T-helper 2 cell treated with Interferon-gamma antibody and Interleukin-4, amounts not matched to agents 100 ng/mL and 5 ng/mL, for 36 hours (primary cell): ENCODE measurements around the gene PRR23C. TPM values are rescaled to one million over a fixed set of nuclear protein-coding genes. Genes with fewer than 3 reads are reported as not detected.
"Not testable (repeated sequence)": the region's sequence is repeated elsewhere in the genome, so short reads cannot be mapped to it uniquely, and the experiment has no call there.

Source experiments
- intact Hi-C: fragments of 100-400 bp; cut with micrococcal nuclease; formaldehyde crosslinking; loops from one replicate; pipeline ENCODE4 v1.15.1; 2023
- total RNA-seq: library from RNA; stranded (reverse); gene quantifications from 2 replicates; pipeline ENCODE4 v1.2.3, GENCODE V29; 2022

PRR23C gene
- not detected in 2 replicates for total RNA-seq

DNA sequence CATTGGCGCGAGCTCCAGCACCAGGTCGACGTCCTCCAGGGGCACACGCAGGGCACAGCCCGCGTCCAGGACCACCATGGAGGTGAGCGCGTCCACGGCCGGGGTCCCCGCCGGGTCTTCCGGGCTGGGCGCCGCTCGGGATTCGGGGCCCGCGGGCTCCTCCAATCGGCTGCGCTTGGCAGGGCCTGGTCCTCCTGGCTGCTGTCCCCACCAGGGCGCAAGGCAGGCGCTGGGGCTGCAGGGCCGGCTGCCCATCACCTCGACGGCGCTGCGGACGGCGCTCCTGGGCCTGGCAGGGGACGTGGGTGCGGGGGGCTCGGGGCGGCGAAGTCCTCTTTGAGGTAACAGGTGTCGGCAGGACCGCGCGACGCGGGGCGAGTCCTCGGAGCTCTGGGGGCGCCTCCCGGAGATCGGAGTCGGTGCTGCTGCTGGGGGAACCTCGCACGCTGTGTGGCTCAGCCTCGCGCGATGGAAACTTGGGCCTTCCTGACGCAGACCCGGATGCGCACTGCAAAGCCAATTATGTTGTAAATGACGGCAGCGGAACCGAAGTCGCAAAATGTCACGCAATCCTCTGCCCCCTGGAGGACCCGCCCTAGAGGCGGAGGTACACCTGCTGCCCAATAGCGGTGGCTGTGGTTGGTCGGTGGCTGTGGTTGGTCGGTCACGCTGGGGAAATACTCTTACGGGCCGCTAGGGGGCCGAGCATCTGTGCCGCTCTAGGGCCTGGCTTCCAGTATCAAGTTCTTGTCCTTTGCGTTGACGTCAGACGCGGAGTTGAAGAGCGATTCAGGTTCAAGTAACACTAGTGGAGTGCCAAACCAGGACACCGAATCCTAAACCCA is at the start of gene PRR23C:
Gene PRR23C (minus strand): TSS at position 527 of the 845 bp plus-strand sequence. CDS start 272 bp downstream, at position 255.
- intact Hi-C loops = no loop called here

DNA sequence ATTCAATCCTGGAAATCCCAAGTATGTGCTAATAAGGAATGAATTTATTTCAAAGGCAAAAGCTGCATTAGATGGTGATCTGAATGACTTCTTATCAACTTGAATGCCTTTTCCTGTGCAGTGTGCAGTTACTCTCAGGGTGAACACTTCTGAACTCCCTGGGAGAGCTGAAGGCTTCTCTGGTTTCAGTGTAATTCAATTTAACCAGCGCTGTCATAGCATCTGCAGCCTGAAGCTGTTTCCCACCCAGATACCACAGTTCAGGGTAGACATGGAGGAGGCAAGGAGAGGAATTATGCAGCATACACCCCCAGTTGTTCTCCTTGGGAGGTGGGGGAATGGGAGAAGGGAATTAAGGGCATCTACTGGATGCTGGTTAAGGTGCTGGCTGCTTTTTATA is 49.1 kb upstream of the PRR23C start:
- intact Hi-C loops = no loop called here

DNA sequence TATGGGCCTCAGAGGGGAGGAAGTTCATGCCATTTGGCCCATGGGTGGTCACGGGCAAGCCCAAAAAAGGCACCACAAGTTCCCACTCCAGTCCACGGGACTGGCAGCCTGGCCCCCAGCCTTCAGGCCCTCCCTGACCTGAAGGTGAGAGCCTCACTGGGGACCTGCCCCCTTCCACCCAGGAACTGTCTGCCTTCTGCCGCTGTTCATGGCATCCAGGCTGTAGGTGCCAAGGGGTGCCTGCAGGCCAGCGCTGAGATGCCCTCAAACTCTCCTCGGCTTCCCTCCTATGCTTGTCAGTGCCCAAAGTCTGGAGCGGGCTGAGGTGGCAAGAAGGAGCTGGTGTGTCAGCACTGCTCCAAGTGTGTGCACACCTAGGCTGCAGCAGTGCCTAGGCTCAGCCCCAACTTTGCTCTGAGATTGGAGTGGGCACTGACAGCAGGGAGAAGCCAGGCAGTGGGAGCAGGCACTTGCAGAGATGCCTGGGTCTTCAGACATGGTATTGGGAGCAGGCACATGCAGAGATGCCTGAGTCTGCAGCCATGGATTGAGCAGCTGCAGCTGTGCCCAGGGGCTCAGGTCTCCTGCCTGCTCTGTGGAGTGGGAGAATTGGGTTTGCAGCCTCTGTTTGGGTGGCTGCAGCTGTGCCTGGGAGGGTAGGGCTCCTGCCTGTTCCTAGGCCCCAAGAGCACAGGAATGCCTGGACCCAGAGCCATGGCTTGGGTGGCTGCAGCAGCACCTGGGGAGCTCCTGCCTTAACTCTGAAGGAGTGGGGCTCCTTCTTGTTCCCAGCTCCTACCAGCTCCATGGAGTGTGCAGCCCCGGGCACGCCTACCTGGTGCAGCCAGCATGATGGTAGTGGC is 44.0 kb upstream of the PRR23C start:
- intact Hi-C loops = no loop called here

DNA sequence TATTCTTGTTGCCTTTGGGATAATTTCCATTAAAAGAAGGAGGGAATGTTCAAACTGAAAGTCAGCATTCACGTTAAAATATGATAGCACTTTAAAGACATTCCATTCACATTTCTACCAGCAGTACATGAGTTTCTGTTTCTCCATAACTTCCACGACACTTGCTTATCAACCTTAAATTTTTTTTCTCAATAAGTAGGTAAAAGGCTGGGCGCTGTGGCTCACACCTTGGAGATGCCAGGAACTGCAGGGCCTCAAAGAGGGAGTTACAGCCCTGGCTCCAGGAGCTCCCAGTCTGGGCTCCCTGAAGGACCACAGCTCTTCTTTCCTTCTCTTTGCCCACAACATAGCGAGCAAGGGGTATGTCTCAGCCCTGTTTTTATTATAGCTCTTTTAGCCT is 42.9 kb upstream of the PRR23C start:
- intact Hi-C loops = no loop called here

DNA sequence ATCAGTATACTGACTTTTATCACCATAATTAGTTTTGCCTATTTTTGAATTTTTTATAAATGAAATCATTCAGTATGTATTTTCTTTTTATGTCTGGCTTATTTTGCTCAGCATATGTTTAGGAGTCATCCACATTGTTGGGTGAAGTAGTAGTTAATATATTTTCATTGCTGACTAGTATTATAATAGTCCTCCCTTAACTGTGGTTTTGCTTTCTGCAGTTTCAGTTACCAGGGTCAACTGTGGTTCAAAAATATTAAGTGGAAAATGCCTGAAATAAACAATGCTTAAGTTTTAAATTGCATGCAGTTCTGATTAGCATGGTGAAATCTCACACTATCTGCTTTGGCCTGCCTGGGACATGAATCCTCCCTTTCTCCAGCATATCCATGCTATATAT is 39.5 kb upstream of the PRR23C start:
- intact Hi-C loops = no loop called here

DNA sequence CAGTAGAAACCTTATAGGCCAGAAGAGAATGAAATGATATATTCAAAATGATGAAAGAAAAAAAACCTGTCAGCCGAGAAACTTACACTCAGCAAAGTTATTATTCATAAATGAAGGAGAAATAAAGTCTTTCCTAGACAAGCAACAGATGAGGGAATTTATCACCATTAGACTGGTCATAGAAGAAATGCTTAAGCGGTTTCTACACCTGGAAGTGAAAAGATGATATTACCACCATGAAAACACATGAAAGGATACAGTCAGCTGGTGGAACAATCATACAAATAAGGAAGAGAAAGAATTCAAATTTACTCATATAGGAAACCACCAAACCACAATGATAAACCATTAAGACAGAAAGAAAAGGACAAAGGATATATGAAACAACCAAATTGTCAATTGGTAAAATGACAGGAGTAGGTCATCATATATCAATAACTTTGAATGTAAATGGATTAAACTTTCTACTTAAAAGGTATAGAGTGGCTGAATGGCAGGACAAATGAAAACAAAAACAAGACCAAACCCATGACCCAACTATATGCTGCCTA is 29.9 kb upstream of the PRR23C start:
- intact Hi-C loops = no loop called here

DNA sequence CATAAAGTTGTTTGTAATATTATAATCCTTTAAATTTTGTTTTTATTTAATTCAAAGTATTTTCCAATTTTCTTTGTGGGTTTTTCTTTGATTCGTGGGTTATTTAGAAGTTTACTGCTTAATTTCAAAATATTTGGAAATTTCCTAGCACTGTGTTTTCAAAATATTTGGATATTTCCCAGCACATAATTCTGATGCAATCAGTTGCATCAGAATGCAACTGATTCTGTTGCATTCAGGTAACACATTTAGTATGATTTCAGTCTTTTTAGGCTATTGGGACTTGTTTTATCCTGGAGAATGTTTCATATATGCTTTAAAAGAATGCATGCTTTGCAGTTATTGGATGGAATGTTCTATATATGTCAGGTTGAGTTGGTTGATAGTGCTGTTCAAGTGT is 18.2 kb upstream of the PRR23C start:
- intact Hi-C loops = no loop called here

DNA sequence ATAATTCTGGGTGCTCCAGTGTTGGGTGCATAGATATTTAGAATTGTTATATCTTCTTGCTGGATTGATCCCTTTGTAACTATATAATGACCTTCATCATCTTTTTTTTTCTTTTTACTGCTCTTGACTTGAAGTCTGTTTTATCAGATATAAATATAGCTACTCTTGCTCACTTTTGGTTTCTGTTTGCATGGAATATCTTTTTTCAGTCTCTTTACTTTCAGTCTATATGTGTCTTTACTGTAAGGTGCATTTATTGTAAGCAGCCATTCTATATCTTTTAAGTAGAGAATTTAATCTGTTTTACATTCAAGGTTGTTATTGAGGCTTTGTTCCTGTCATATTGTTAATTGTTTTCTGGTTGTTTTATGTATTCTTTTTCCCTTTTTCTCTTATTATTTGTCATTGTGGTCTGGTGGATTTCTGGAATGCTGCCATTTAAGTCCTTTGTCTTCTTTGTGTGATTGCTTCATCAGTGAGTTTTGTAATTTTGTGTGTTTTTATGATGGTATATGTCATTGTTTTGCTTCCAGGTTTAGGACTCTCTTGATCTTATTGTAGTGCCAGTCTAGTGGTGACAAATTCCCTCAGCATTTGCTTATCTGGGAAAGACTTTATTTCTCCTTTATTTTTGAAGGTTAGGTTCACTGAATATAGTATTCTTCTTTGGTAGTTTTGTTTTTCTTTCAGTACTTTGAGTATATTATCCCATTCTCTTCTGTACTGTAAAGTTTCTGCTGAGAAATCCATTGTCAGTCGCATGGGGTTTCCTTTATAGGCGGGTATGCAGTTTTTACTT is 8.3 kb upstream of the PRR23C start:
- intact Hi-C loops = no loop called here

DNA sequence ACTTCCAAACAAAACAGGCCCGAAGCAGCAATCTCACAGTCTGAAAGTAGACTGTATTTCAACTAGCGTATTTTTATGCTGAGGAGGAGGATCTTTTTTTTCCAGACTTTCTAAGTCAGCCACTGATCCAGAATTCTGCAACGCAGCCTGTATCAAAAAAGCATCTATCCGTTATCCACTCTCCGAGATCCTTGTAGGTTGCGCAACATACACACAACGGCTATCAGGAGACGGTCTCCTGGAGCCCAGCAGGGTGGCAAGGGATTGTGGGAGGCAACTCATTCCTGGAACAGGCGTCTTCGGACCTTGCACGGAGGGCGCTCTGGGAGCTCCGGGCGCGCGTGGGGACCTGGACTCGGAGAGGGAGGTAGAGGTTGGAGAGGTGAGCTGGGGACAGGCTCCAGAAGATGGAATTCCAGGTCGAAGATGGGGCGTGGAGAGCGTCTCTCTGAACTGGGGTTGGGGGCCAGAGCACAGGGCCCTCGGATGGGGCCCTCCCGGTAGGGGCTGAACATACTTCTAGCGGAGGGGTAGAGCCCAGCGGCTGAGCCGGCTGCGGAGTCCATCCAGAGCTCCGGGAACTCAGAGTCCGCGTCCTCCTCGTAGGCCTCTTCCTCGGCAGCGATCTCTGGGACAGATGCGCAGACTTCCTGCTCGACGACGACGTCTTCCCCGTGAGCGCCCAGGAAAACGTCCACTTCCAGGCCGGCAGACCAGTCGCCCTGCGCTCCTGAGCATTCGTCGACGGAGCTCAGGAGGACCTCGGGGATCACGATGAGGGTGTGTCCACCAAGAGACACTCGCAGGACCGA is 932 bp downstream of the PRR23C start:
- intact Hi-C loops = no loop called here

DNA sequence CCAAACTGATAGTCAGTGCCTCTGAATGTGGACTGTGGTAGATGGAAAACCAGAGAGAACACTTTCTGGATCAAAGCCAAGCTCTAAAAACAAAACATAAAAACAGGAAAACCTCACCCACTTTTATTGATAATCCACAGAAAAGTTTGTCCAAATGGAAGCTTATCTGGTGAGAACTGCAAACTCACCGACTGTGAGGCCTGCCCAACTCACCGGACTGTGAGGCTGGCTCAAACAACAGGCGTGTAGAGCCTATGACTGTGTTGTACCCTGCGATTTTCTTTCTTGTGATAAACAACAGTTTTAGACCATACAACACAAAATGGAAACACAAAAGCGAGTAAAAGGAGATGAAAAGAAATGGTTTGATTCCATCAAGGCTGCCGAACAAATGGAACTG is 7.2 kb downstream of the PRR23C start:
- intact Hi-C loops = no loop called here

DNA sequence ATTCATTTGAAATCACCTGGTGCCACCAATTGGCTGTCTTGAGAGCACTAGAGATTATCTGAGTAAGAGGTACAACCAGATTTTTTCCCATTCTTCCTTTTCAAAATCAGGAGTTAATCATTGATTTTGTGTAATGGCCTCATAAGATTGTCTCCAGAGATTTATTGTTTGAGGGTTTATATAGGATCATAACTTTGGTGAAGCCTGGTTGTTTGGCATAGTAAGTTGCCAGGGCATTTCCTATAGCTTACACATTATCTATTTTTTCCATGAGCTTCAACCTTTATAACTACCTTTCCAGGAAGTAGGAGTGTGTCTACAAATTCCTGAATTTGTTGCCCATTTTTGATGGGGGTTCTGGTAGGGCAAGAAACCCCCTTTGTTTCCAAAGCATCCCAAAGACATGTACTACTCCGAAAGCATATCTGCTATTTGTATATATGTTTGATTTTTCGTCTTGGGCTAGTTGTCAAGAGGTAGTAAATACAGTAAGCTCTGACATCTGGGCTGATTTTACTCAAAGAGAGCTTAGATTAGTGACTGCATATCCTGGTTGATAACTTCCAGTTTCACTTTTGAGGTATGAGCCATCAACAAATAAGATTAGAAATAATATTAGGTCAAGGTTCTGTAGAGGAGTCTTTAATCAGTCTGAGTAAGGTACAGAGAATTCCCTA is 12.2 kb downstream of the PRR23C start:
- intact Hi-C loops = no loop called here

DNA sequence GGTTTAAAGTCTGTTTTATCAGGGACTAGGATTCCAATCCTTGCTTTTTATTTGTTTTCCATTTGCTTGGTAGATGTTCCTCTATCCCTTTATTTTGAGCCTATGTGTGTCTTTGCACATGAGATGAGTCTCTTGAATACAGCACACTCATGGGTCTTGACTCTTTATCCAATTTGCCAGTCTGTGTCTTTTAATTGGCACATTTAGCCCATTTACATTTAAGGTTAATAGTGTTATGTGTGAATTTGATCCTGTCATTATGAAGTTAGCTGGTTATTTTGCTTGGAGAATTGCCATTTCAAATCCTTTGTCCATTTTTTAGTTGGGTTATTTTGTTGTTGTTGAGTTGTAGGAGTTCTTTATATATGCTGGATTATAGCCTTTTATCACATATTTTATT is 14.1 kb downstream of the PRR23C start:
- intact Hi-C loops = not testable (repeated sequence)

DNA sequence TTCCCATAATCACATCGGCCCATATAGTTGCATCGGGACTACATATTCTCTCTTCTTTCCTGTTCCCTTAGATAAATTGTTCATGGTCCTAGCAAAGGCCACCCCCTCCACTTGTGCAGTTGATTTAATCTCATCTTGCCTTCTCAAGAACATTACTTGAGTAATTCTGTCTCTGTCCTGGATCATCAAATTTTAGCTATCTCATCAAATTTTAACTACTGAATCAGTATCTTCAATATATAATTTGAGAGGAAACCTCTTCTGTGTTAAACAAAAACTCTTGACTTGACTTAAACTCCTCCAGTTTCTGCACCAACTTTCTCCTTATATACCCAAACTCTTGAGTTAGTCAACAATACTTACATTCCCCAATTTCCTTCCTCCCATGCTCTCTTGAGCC is 19.7 kb downstream of the PRR23C start:
- intact Hi-C loops = no loop called here

DNA sequence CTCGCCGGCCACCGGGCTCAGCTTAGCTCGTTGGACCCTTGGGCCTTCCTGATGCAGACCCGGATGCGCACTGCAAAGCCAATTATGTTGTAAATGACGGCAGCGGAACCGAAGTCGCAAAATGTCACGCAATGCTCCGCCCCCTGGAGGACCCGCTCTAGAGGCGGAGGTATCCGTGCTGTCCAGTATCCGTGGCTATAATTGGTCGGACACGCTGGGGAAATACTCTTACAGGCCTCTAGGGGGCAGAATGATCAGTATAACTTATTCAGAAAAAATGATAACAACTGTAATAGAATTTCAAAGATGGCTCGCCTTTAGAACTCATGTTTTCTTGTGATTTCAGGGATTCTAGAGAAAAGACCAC is 23.8 kb downstream of the PRR23C start, which contains the start of gene PRR23B:
Gene PRR23B (minus strand): TSS at position 59 of the 367 bp plus-strand sequence. CDS start 265 bp downstream, outside the sequence.
- intact Hi-C loops = no loop called here

DNA sequence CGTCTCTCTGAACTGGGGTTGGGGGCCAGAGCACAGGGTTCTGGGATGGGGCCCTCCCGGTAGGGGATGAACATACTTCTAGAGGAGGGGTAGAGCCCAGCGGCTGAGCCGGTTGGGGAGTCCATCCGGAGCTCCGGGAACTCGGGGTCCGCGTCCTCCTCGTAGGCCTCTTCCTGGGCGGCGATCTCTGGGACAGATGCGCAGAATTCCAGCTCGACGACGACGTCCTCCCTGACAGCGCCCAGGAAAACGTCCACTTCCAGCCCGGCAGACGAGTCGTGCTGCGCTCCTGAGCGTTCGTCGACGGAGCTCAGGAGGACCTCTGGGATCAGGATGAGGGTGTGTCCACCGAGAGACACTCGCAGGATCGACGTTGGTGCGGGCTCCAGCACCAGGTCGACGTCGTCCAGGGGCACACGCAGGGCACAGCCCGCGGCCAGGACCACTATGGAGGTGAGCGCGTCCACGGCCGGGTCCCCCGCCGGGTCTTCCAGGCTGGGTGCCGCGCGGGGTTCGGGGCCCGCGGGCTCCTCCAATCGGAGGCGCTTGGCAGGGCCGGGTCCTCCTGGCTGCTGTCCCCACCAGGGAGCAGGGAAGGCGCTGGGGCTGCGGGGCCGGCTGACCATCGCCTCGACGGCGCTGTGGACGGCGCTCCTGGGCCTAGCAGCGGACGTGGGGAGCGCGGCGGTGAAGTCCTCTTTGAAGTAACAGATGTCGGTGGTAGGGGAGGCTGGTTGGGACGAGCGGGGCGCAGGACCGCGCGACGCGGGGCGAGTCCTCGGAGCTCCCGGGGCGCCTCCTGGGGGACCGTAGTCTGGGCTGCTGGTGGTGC is 24.4 kb downstream of the PRR23C start:
- intact Hi-C loops = no loop called here

DNA sequence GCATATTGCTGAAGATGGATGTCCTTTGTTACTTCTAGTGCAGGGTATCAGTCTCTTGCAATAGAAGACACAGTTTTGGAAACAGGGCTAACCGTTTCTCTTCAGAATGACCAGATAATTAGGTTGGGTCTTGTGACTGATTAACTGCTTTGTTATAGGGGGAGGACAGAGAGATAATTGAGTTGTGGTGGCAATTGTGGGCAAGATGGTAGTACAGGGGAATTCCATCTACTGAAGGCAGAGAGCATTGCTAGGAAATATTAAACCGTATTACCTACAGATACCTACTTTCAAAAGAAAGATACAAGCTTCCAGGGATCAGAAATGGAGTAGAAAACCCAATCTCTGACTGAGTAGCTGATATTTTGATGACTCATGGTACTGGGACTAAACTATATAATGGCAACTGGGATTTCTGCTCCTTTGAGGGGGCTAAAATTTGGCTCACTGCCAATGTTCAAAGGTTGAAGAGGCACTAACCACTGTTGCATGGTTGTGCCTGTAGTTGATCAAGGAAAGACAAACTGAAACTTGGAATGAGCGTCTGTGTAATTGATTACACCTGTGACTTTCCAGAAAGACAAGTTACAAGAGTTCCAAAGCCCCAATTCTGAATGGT is 28.2 kb downstream of the PRR23C start:
- intact Hi-C loops = no loop called here

DNA sequence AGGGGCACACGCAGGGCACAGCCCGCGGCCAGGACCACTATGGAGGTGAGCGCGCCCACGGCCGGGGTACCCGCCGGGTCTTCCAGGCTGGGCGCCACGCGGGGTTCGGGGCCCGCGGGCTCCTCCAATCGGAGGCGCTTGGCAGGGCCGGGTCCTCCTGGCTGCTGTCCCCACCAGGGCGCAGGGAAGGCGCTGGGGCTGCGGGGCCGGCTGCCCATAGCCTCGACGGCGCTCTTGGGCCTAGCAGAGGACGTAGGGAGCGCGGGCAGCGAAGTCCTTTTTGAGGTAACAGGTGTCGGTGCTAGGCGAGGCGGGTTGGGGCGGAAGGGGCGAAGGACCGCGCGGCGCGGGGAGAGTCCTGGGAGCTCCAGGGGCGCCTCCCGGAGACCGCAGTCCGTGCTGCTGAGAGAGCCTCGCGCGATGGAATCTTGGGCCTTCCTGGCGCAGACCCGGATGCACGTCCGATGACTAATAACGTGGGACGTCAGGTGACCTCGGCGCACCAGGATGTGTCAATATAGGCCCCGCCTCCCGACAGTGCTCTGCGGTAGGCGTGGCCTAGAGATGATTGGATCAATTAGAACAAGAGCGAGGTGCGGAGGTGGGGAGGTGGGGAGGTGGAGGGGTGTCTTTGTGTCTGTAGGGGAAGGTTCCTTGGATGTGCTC is 38.5 kb downstream of the PRR23C start, which contains the start of gene PRR23A:
Gene PRR23A (minus strand): TSS at position 218 of the 666 bp plus-strand sequence. CDS start 0 bp downstream, at position 218.
- intact Hi-C loops = no loop called here
